K562 (cell line): Measurements from ENCODE around the gene KRTAP10-6. TPM values are rescaled to one million over a fixed set of nuclear protein-coding genes. Genes with fewer than 3 reads are reported as not detected.

Experiments
- ATAC-seq: fragments of 200-7000 bp; cut with Tn5 transposase; 3 replicates; pipeline ENCODE4 v1.9.1; 2020; ENCODE audit warnings: moderate library complexity
- BruUV-seq: library from RNA; stranded (reverse); fragments of 400-500 nt; replicated peaks from 2 replicates; lab custom pipeline; 2021; lab: Mats Ljungman, UMichigan
- CTCF ChIA-PET: fragments of 300-600 bp; formaldehyde crosslinking; extraction: SDS; loops from one replicate; lab custom pipeline; 2021; ENCODE audit warnings: low intra/inter-chr PET ratio; lab: Yijun Ruan, JAX
- POLR2A ChIA-PET: fragments of 300-600, 350-650 bp; sonication (Branson Sonifier 250); formaldehyde crosslinking; extraction: SDS; loops from one replicate; lab custom pipeline; 2021; ENCODE audit warnings: antibody characterized with exemption, inconsistent platforms; lab: Yijun Ruan, JAX
- DNase-seq, 4 experiments: peaks; one replicate each; pipeline versions ENCODE4 v3.0.0 to v3.0.0-alpha.2; 2011 to 2018; ENCODE audit warnings: low spot score in 3 of 4, mixed read lengths in 3 of 4; ENCODE audit errors: extremely low read depth in 1 of 4
- FAIRE-seq: peaks from 2 replicates; lab custom pipeline; 2011; peaks lifted over from hg19 to GRCh38; lab: Jason Lieb, UNC
- H2AFZ ChIP-seq: 2 replicates; pipeline ENCODE4 v1.6.0; 2011; ENCODE audit warnings: low read depth, low read length, control low read depth, inconsistent platforms
- H3K27ac ChIP-seq: fragments of 200-600 bp; 3 replicates; pipeline ENCODE4 v1.8.0; 2011; ENCODE audit warnings: low read depth, mild to moderate bottlenecking, control low read depth, inconsistent platforms, low read length, moderate library complexity, mixed read lengths; ENCODE audit errors: extremely low read depth
- H3K27me3 ChIP-seq, 2 experiments: fragments of 300-600 bp in 1 of 2; 2 replicates in 1 of 2; 3 replicates in 1 of 2; pipeline versions ENCODE4 v1.6.0 to v1.8.0; 2011; ENCODE audit warnings: inconsistent platforms in 2 of 2, low read length in 2 of 2, mild to moderate bottlenecking in 1 of 2, mixed read lengths in 1 of 2, moderate library complexity in 1 of 2; ENCODE audit not compliant: control insufficient read depth in 2 of 2, insufficient read depth in 2 of 2
- H3K36me3 ChIP-seq: fragments of 300-600 bp; 3 replicates; pipeline ENCODE4 v1.8.0; 2011; ENCODE audit warnings: mild to moderate bottlenecking, low read length, inconsistent platforms; ENCODE audit not compliant: control insufficient read depth, insufficient read depth
- H3K4me1 ChIP-seq, 2 experiments: fragments of 200-600 bp in 1 of 2; replicated peaks in 1 of 2; 2 replicates in 1 of 2; 3 replicates in 1 of 2; pipeline versions ENCODE4 v1.5.1 to v1.8.0; 2011; ENCODE audit warnings: inconsistent platforms in 2 of 2, low read length in 2 of 2, mild to moderate bottlenecking in 1 of 2, mixed read lengths in 1 of 2, moderate library complexity in 1 of 2; ENCODE audit not compliant: control insufficient read depth in 2 of 2, insufficient read depth in 2 of 2
- H3K4me2 ChIP-seq: 2 replicates; pipeline ENCODE4 v1.6.1; 2011; ENCODE audit warnings: low read length, control low read depth, inconsistent platforms, mixed read lengths; ENCODE audit not compliant: insufficient read depth
- H3K4me3 ChIP-seq: fragments of 200-600 bp; sonication (generic), shearing (Covaris generic); 2 replicates; pipeline ENCODE4 v1.5.1; 2016; ENCODE audit warnings: control low read depth, inconsistent platforms
- H3K79me2 ChIP-seq: fragments of 200-600 bp; 3 replicates; pipeline ENCODE4 v1.8.0; 2011; ENCODE audit warnings: low read length, inconsistent platforms; ENCODE audit not compliant: control insufficient read depth, insufficient read depth
- H3K9ac ChIP-seq, 2 experiments: 2 replicates each; pipeline versions ENCODE4 v1.6.0 to v1.6.1; 2011; ENCODE audit warnings: low read depth in 2 of 2, low read length in 2 of 2, control low read depth in 1 of 2, inconsistent platforms in 1 of 2, mild to moderate bottlenecking in 1 of 2, mixed read lengths in 1 of 2; ENCODE audit not compliant: insufficient read depth in 1 of 2
- H3K9me1 ChIP-seq: one replicate; pipeline ENCODE4 v1.6.0; 2011; ENCODE audit warnings: inconsistent platforms, mild to moderate bottlenecking, low read length, moderate library complexity; ENCODE audit not compliant: control insufficient read depth, insufficient read depth
- H3K9me3 ChIP-seq: replicated peaks from 2 replicates; pipeline ENCODE4 v1.5.1; 2011; ENCODE audit warnings: low read depth, low read length, inconsistent platforms; ENCODE audit not compliant: control insufficient read depth, insufficient read depth
- H4K20me1 ChIP-seq: replicated peaks from 2 replicates; pipeline ENCODE4 v1.6.1; 2011; ENCODE audit warnings: low read length, inconsistent platforms, mixed read lengths; ENCODE audit not compliant: control insufficient read depth, insufficient read depth
- CBFB ChIP-seq: sonication (generic); formaldehyde crosslinking; IDR thresholded peaks from 2 replicates; pipeline ENCODE4 v1.4.0; 2020; ENCODE audit warnings: mild to moderate bottlenecking, missing genetic modification reagents
- CREB3 ChIP-seq: fragments of 450-650 bp; conservative IDR thresholded peaks from 2 replicates; pipeline ENCODE4 v1.6.1; 2016; ENCODE audit warnings: missing genetic modification characterization, low read depth, mild to moderate bottlenecking, missing compliant biosample characterization, moderate library complexity
- GABPB1 ChIP-seq: sonication (generic); formaldehyde crosslinking; IDR thresholded peaks from 2 replicates; pipeline ENCODE4 v1.8.0; 2022; ENCODE audit warnings: mild to moderate bottlenecking, missing genetic modification reagents
- HNRNPL ChIP-seq: fragments of 200-400 bp; formaldehyde crosslinking; IDR thresholded peaks from 2 replicates; pipeline ENCODE4 v1.6.1; 2017; ENCODE audit warnings: low read depth, mild to moderate bottlenecking, low read length
- SRSF3 ChIP-seq: fragments of 200-400 bp; formaldehyde crosslinking; IDR thresholded peaks from 2 replicates; pipeline ENCODE4 v1.6.1; 2016; ENCODE audit warnings: mild to moderate bottlenecking, low read length, moderate library complexity; ENCODE audit not compliant: insufficient read depth
- TAF7 ChIP-seq: fragments of 450-650 bp; IDR thresholded peaks from 2 replicates; pipeline ENCODE4 v1.6.1; 2016; ENCODE audit warnings: missing genetic modification characterization, missing compliant biosample characterization
- ZNF24 ChIP-seq: fragments of 450-650 bp; IDR thresholded peaks from 2 replicates; pipeline ENCODE4 v1.6.1; 2016
- WGBS: fragments of 100-300 bp; shearing (Covaris generic); methylation state at CpG from one replicate; pipeline ENCODE4 v1.1.6; 2016; ENCODE audit warnings: low coverage, mixed read lengths; ENCODE audit not compliant: insufficient coverage; ENCODE audit errors: missing lambda C conversion rate; 5-methylcytosine and 5-hydroxymethylcytosine counted together
- in situ Hi-C: fragments of 300-500 bp; cut with MboI; formaldehyde crosslinking; loops from 4 replicates; pipeline ENCODE4 v1.15.0; 2018; ENCODE audit warnings: inconsistent platforms, mixed read lengths
- intact Hi-C: fragments of 100-400 bp; cut with micrococcal nuclease; formaldehyde crosslinking; loops from 2 replicates; pipeline ENCODE4 v1.14.2; 2022
- polyA plus RNA-seq, 8 experiments: library from polyadenylated mRNA; depleted of rRNA in 4 of 8; stranded (reverse) in 5 of 8; unstranded in 3 of 8; fragments of >200 nt; fragmentation: Nextera tagmentation in 2 of 8; fragmentation: Illumina TruSeq in 1 of 8; extraction: Ambion mirVana in 2 of 8; extraction: Trizol in 1 of 8; gene quantifications; 2 replicates each; pipeline versions ENCODE4 v1.2.1 to v1.2.3, GENCODE V29; 2011 to 2014; ENCODE audit warnings: inconsistent platforms in 1 of 8, missing spikeins in 1 of 8
- total RNA-seq, 7 experiments: library from RNA; depleted of rRNA in 6 of 7; stranded (reverse); fragments of >200 nt in 6 of 7; fragmentation: Illumina TruSeq in 2 of 7; extraction: Trizol in 2 of 7; gene quantifications; 2 replicates each; pipeline versions ENCODE4 v1.2.1 to v1.2.3, GENCODE V29; 2011 to 2021; ENCODE audit warnings: low replicate concordance in 1 of 7
- TF ChIP-seq, protein P1 (sequence below), 2 experiments: fragments of 450-650 bp; formaldehyde crosslinking in 1 of 2; IDR thresholded peaks; 2 replicates each; pipeline versions ENCODE4 v1.4.0 to v1.6.1; 2014 to 2020; ENCODE audit warnings: mild to moderate bottlenecking in 2 of 2, borderline replicate concordance in 1 of 2, low read depth in 1 of 2
- TF ChIP-seq, protein P2 (sequence below): fragments of 250-450 bp; sonication (Bioruptor Pico); IDR thresholded peaks from 2 replicates; pipeline ENCODE4 v1.9.0; 2021; ENCODE audit warnings: mild to moderate bottlenecking, inconsistent platforms

Gene KRTAP10-6
- total and polyA plus RNA-seq, 9 of the 15 experiments (the other 6 are each of a cell fraction or from before 2014, with no cell fraction given): not detected

DNA sequence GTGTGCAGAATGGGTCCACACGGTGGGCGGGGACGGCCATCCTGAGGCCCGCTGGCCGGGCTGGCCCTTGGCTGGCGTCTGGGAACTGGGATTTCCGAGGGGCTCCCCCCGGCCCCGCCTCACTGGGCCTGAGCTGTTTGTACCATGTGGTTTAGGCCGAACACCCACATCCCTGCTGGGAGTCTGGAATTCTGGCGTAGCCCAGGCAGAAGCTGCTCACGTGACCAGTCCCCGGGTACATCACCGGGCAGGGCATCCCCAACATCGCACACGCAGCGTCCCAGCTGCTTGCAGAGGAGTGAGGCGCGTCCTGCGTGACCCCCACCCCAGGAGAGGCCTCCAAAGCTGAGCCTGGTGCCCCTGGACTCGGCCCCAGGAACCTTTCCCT lies 10.2 kb upstream of the KRTAP10-6 start:
- POLR2A ChIA-PET: interaction anchor here (0.9 kb wide), 1 partner anchor 8 kb away, joined by 3 read pairs; no protein-coding TSS in a partner anchor
- FAIRE-seq: no peak
- TF ChIP-seq ZNF24: no peak
- TF ChIP-seq HNRNPL: no peak
- no peak for TF ChIP-seq SRSF3
- no peak for TF ChIP-seq CBFB (CRISPR knock-in tag)
- TF ChIP-seq TAF7 (tag): no peak
- TF ChIP-seq, protein P1, sequence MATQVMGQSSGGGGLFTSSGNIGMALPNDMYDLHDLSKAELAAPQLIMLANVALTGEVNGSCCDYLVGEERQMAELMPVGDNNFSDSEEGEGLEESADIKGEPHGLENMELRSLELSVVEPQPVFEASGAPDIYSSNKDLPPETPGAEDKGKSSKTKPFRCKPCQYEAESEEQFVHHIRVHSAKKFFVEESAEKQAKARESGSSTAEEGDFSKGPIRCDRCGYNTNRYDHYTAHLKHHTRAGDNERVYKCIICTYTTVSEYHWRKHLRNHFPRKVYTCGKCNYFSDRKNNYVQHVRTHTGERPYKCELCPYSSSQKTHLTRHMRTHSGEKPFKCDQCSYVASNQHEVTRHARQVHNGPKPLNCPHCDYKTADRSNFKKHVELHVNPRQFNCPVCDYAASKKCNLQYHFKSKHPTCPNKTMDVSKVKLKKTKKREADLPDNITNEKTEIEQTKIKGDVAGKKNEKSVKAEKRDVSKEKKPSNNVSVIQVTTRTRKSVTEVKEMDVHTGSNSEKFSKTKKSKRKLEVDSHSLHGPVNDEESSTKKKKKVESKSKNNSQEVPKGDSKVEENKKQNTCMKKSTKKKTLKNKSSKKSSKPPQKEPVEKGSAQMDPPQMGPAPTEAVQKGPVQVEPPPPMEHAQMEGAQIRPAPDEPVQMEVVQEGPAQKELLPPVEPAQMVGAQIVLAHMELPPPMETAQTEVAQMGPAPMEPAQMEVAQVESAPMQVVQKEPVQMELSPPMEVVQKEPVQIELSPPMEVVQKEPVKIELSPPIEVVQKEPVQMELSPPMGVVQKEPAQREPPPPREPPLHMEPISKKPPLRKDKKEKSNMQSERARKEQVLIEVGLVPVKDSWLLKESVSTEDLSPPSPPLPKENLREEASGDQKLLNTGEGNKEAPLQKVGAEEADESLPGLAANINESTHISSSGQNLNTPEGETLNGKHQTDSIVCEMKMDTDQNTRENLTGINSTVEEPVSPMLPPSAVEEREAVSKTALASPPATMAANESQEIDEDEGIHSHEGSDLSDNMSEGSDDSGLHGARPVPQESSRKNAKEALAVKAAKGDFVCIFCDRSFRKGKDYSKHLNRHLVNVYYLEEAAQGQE (IDR thresholded peaks at IDR 0.05; ENCODE audit: borderline replicate concordance): no peak
- TF ChIP-seq, protein P1 (CRISPR knock-in tag; IDR thresholded peaks at IDR 0.05; ENCODE audit: low read depth): no peak
- TF ChIP-seq CREB3: no peak
- TF ChIP-seq, protein P2, sequence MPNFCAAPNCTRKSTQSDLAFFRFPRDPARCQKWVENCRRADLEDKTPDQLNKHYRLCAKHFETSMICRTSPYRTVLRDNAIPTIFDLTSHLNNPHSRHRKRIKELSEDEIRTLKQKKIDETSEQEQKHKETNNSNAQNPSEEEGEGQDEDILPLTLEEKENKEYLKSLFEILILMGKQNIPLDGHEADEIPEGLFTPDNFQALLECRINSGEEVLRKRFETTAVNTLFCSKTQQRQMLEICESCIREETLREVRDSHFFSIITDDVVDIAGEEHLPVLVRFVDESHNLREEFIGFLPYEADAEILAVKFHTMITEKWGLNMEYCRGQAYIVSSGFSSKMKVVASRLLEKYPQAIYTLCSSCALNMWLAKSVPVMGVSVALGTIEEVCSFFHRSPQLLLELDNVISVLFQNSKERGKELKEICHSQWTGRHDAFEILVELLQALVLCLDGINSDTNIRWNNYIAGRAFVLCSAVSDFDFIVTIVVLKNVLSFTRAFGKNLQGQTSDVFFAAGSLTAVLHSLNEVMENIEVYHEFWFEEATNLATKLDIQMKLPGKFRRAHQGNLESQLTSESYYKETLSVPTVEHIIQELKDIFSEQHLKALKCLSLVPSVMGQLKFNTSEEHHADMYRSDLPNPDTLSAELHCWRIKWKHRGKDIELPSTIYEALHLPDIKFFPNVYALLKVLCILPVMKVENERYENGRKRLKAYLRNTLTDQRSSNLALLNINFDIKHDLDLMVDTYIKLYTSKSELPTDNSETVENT (CRISPR knock-in tag): no peak
- TF ChIP-seq GABPB1 (CRISPR knock-in tag): no peak

More for the DNA sequence above, 10.2 kb upstream of the KRTAP10-6 start:
- Histone ChIP-seq H3K4me1 (peaks cover 0 to 16% of the 10 kb centered on the region in 2 experiments; a peak in 1 of 5 replicates), H3K4me3 (no peak overlapping the region), H3K9me1 (no peaks in the 10 kb centered on the region), H3K36me3 (no peaks in the 10 kb centered on the region), H2AFZ (no peak overlapping the region), H3K27me3 (peaks cover 9 to 43% of the 10 kb centered on the region in 2 experiments), H3K4me2 (no peak overlapping the region), H3K27ac (no peak overlapping the region), H4K20me1 (no peaks in the 10 kb centered on the region), H3K9ac (no peak overlapping the region), H3K79me2 (no peaks in the 10 kb centered on the region), H3K9me3 (no peaks in the 10 kb centered on the region)
- CTCF ChIA-PET: no interaction called here
- intact Hi-C loops: no loop called here
- DNase-seq (no peak), ATAC-seq (no peak)
- BruUV-seq: no TSS peak
- WGBS: 6% methylated on average over 19 of the region's 21 CpGs
- in situ Hi-C loops: no loop called here
